Measurements from ENCODE around the gene AR. TPM values are rescaled to one million over a fixed set of nuclear protein-coding genes. Genes with fewer than 3 reads are reported as not detected.

Gene AR
- total RNA-seq, 1 experiment from 2014 or later = 0.86 TPM

- POLR2A ChIA-PET = no interaction called here
- H3K36me3 ChIP-seq (ENCODE audit: control insufficient read depth, insufficient read depth, low read length) = no peaks in the 10 kb centered on the region
- no peaks in the 10 kb centered on the region for H3K9me3 ChIP-seq
- no peaks in the 10 kb centered on the region for H3K4me1 ChIP-seq
- Mint-ChIP-seq H3K36me3 (ENCODE audit: insufficient read depth, unreplicated experiment) (no peaks in the 10 kb centered on the region), H3K27me3 (ENCODE audit: insufficient read depth, unreplicated experiment) (no peaks in the 10 kb centered on the region), H3K4me3 (ENCODE audit: unreplicated experiment) (no peak overlapping the region), H3K4me1 (ENCODE audit: low read depth, unreplicated experiment) (no peaks in the 10 kb centered on the region), H3K9me3 (ENCODE audit: unreplicated experiment) (no peaks in the 10 kb centered on the region), H3K27ac (ENCODE audit: unreplicated experiment) (no peak overlapping the region)
- CTCF ChIA-PET = no interaction called here
- DNase-seq = no peak
- BruUV-seq (replicated peaks) = no TSS peak
- intact Hi-C loops (cut with micrococcal nuclease; ENCODE audit: unreplicated experiment) = no loop called here
- TF ChIP-seq CTCF (IDR thresholded peaks at IDR 0.05; ENCODE audit: insufficient read depth in 1 of 2, low read depth in 1 of 2, low read length in 1 of 2, severe bottlenecking in 1 of 2, unreplicated experiment in 1 of 2) = no peak
- H3K27me3 ChIP-seq (replicated peaks; ENCODE audit: control insufficient read depth, insufficient read depth, low read length) = no peaks in the 10 kb centered on the region
- H3K4me3 ChIP-seq (ENCODE audit: low read depth, low read length) = no peak overlapping the region
These were observed 19.9 kb downstream of the AR start for GRCh38 chrX:67563469-67564448.

GRCh38 chrX:67564475-67564874, 20.7 kb downstream of the AR start:
- TF ChIP-seq CTCF (IDR thresholded peaks at IDR 0.05; ENCODE audit: insufficient read depth in 1 of 2, low read depth in 1 of 2, low read length in 1 of 2, severe bottlenecking in 1 of 2, unreplicated experiment in 1 of 2) = no peak
- no peaks in the 10 kb centered on the region for H3K9me3 ChIP-seq
- ChIA-PET POLR2A (no interaction called here), CTCF (no interaction called here)
- no peaks in the 10 kb centered on the region for H3K36me3 ChIP-seq (ENCODE audit: control insufficient read depth, insufficient read depth, low read length)
- BruUV-seq (replicated peaks) = no TSS peak
- H3K4me1 ChIP-seq = no peaks in the 10 kb centered on the region
- Mint-ChIP-seq H3K27me3 (ENCODE audit: insufficient read depth, unreplicated experiment) (no peaks in the 10 kb centered on the region), H3K9me3 (ENCODE audit: unreplicated experiment) (no peaks in the 10 kb centered on the region), H3K4me1 (ENCODE audit: low read depth, unreplicated experiment) (no peaks in the 10 kb centered on the region), H3K4me3 (ENCODE audit: unreplicated experiment) (no peak overlapping the region), H3K27ac (ENCODE audit: unreplicated experiment) (no peak overlapping the region), H3K36me3 (ENCODE audit: insufficient read depth, unreplicated experiment) (no peaks in the 10 kb centered on the region)
- no peak overlapping the region for H3K4me3 ChIP-seq (ENCODE audit: low read depth, low read length)
- no peaks in the 10 kb centered on the region for H3K27me3 ChIP-seq (replicated peaks; ENCODE audit: control insufficient read depth, insufficient read depth, low read length)
- no peak for DNase-seq
- intact Hi-C loops (cut with micrococcal nuclease; ENCODE audit: unreplicated experiment) = no loop called here

DNA sequence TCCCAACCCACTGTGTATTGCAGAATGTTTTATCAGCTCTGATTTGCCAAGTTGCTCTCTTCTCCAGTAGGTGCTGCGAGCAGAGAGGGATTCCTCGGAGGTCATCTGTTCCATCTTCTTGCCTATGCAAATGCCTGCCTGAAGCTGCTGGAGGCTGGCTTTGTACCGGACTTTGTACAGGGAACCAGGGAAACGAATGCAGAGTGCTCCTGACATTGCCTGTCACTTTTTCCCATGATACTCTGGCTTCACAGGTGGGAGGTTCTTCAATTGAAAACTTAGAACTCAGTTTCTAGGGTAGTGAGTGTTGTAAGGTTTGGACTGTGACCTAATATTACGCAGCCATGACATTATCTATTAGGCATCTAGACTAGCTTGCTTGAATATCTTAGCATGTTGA, 24.9 kb downstream of the AR start:
- Histone ChIP-seq H3K4me3 (ENCODE audit: low read depth, low read length) (no peak overlapping the region), H3K9me3 (no peaks in the 10 kb centered on the region), H3K4me1 (no peaks in the 10 kb centered on the region), H3K36me3 (ENCODE audit: control insufficient read depth, insufficient read depth, low read length) (no peaks in the 10 kb centered on the region), H3K27me3 (replicated peaks; ENCODE audit: control insufficient read depth, insufficient read depth, low read length) (no peaks in the 10 kb centered on the region)
- ChIA-PET POLR2A (no interaction called here), CTCF (no interaction called here)
- no peak overlapping the region for H3K27ac Mint-ChIP-seq (ENCODE audit: unreplicated experiment)
- no peaks in the 10 kb centered on the region for H3K36me3 Mint-ChIP-seq (ENCODE audit: insufficient read depth, unreplicated experiment)
- H3K9me3 Mint-ChIP-seq (ENCODE audit: unreplicated experiment) = no peaks in the 10 kb centered on the region
- H3K4me3 Mint-ChIP-seq (ENCODE audit: unreplicated experiment) = no peak overlapping the region
- H3K4me1 Mint-ChIP-seq (ENCODE audit: low read depth, unreplicated experiment) = no peaks in the 10 kb centered on the region
- BruUV-seq (replicated peaks) = no TSS peak
- peak; percentile 19 to 42 for DNase-seq
- TF ChIP-seq CTCF (IDR thresholded peaks at IDR 0.05; ENCODE audit: insufficient read depth in 1 of 2, low read depth in 1 of 2, low read length in 1 of 2, severe bottlenecking in 1 of 2, unreplicated experiment in 1 of 2) = peak in 1 of 2 experiments; percentile 5
- intact Hi-C loops (cut with micrococcal nuclease; ENCODE audit: unreplicated experiment) = no loop called here
- H3K27me3 Mint-ChIP-seq (ENCODE audit: insufficient read depth, unreplicated experiment) = no peaks in the 10 kb centered on the region
